ENCODE results near the gene ITGB6.
"Not testable (repeated sequence)": the region's sequence is repeated elsewhere in the genome, so short reads cannot be mapped to it uniquely, and the experiment has no call there.

ITGB6 gene

DNA sequence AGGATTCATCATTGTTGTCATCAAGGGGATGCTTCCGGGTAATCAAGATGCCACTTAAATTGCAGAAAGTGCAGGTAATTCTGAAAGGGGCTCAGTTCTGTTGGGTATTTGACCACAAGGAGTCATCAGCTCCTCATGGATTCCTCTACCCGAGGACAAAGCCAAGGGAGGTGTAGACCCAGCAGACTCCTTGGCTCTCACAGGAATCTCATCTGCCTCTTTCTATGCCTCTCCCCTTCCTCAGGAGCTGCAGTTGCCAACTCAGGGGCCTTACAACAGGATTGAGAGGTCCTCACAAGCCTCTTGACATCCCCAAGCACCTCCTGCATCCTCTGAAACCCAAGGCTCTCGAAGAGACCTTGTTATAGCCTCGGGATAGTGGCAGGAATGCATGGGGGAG is 44.0 kb downstream of the ITGB6 start:
- Histone ChIP-seq H3K9me3 (ENCODE audit: control insufficient read depth, low read length) (no peaks in the 10 kb centered on the region), H3K27me3 (replicated peaks; ENCODE audit: control insufficient read depth, insufficient read depth, low read length) (no peaks in the 10 kb centered on the region), H3K4me1 (ENCODE audit: control insufficient read depth, insufficient read depth, low read length) (peaks cover 20% of the 10 kb centered on the region), H3K4me3 (ENCODE audit: low read length) (no peak overlapping the region), H3K36me3 (ENCODE audit: control insufficient read depth, insufficient read depth, low read length, severe bottlenecking) (no peaks in the 10 kb centered on the region), H3K9ac (ENCODE audit: low read length) (no peak overlapping the region)
- DNase-seq (ENCODE audit: low read depth): no peak

DNA sequence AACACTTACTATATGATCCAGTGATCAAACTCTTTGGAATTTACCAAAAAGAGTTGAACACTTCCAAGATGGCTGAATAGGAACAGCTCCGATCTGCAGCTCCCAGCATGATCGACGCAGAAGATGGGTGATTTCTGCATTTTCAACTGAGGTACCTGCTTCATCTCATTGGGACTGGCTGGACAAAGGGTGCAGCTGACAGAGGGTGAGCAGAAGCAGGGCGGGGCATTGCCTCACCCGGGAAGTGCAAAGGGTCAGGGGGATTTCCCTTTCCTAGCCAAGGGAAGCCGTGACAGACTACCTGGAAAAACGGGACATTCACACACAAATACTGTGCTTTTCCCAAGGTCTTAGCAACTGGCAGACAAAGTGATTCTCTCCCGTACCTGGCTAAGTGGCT is 51.7 kb downstream of the ITGB6 start:
- not testable (repeated sequence) for H3K4me1 ChIP-seq (ENCODE audit: control insufficient read depth, insufficient read depth, low read length); H3K4me3 ChIP-seq (ENCODE audit: low read length); H3K9me3 ChIP-seq (ENCODE audit: control insufficient read depth, low read length); H3K36me3 ChIP-seq (ENCODE audit: control insufficient read depth, insufficient read depth, low read length, severe bottlenecking); DNase-seq (ENCODE audit: low read depth); H3K9ac ChIP-seq (ENCODE audit: low read length); H3K27me3 ChIP-seq (replicated peaks; ENCODE audit: control insufficient read depth, insufficient read depth, low read length)

DNA sequence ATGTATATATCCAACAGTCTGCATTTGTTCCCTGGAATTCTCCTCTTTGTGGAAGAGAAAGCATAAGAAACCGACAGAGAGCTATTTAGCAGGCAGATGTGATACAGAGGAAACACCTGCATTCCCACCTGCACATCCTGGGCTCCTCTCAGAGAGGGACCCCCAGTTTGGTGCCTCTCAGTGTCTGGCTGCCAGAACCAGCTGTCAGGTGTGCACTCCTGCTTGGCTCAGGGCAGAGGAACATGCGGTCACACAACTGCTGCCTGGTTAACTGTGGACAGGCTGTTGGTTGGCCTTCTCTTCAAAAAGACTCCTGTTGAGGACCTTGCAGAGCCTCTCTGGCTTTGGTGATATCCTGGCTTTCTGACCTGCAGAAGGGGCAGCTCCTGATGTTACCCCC is 54.6 kb downstream of the ITGB6 start:
- no peak overlapping the region for H3K4me3 ChIP-seq (ENCODE audit: low read length)
- no peak for DNase-seq (ENCODE audit: low read depth)
- no peaks in the 10 kb centered on the region for H3K9me3 ChIP-seq (ENCODE audit: control insufficient read depth, low read length)
- peaks cover 9% of the 10 kb centered on the region for H3K4me1 ChIP-seq (ENCODE audit: control insufficient read depth, insufficient read depth, low read length)
- H3K36me3 ChIP-seq (ENCODE audit: control insufficient read depth, insufficient read depth, low read length, severe bottlenecking): no peaks in the 10 kb centered on the region
- H3K9ac ChIP-seq (ENCODE audit: low read length): no peak overlapping the region
- H3K27me3 ChIP-seq (replicated peaks; ENCODE audit: control insufficient read depth, insufficient read depth, low read length): peaks cover 4% of the 10 kb centered on the region

DNA sequence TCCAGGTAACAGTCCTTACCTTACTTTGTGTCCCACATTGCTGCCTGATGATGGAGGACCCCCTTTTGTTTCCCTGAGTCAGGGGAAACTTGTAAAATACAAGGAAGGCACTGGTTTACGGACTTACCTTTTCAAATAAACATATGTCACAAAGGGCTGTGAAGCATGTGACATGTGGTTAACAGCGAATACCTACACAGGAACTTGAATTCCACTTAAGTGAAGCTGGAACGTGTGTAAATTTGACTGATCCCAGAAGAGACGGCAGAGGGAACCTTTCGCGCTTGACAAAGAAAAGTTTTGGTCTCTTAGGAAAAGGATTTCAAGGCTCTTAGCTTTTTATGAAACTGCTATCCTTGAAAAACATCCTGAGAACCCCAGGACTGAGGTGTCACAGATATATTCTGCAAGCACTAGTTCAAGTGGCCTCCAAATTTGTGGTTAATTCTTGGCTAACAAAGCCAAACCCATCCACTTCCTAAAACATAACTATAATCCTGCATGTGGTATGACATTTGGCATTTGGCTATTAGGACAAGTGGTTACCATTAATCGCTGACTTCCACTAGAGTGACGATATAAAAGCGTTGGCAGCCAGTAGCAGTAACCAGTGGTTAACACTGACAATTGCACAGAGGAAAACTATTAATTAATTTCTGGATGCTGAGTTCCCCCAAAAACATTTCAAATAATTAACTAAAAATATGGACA is 55.6 kb downstream of the ITGB6 start:
- no peak for DNase-seq (ENCODE audit: low read depth)
- no peaks in the 10 kb centered on the region for H3K36me3 ChIP-seq (ENCODE audit: control insufficient read depth, insufficient read depth, low read length, severe bottlenecking)

DNA sequence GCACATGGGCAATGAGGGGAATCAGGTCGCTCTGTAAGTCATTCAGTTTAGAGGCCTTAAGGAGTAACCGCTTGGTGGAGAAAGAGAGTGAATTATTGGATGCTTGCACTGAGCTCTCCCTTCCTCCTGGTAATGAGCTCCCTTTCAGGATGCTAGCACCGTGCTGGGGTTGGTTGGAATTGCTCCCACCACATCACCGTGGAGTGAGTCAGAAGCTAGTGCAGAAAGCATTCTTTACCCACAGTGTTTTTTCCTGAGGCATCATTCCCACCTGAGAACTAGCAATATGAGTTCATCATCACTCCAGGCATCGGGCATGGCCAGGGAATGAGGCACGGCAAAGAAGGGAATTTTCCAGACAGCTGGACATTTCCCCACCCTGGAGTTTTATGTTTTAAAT is 57.6 kb downstream of the ITGB6 start:
- H3K36me3 ChIP-seq (ENCODE audit: control insufficient read depth, insufficient read depth, low read length, severe bottlenecking): no peaks in the 10 kb centered on the region
- no peak for DNase-seq (ENCODE audit: low read depth)
- H3K9ac ChIP-seq (ENCODE audit: low read length): no peak overlapping the region
- H3K9me3 ChIP-seq (ENCODE audit: control insufficient read depth, low read length): no peaks in the 10 kb centered on the region
- peaks cover 15% of the 10 kb centered on the region for H3K4me1 ChIP-seq (ENCODE audit: control insufficient read depth, insufficient read depth, low read length)
- H3K4me3 ChIP-seq (ENCODE audit: low read length): no peak overlapping the region
- H3K27me3 ChIP-seq (replicated peaks; ENCODE audit: control insufficient read depth, insufficient read depth, low read length): peaks cover 4% of the 10 kb centered on the region

More for the DNA sequence above, 55.6 kb downstream of the ITGB6 start:
- H3K9me3 ChIP-seq (ENCODE audit: control insufficient read depth, low read length): no peaks in the 10 kb centered on the region
- no peak overlapping the region for H3K4me3 ChIP-seq (ENCODE audit: low read length)
- H3K27me3 ChIP-seq (replicated peaks; ENCODE audit: control insufficient read depth, insufficient read depth, low read length): peaks cover 4% of the 10 kb centered on the region
- H3K4me1 ChIP-seq (ENCODE audit: control insufficient read depth, insufficient read depth, low read length): peaks cover 15% of the 10 kb centered on the region
- no peak overlapping the region for H3K9ac ChIP-seq (ENCODE audit: low read length)

DNA sequence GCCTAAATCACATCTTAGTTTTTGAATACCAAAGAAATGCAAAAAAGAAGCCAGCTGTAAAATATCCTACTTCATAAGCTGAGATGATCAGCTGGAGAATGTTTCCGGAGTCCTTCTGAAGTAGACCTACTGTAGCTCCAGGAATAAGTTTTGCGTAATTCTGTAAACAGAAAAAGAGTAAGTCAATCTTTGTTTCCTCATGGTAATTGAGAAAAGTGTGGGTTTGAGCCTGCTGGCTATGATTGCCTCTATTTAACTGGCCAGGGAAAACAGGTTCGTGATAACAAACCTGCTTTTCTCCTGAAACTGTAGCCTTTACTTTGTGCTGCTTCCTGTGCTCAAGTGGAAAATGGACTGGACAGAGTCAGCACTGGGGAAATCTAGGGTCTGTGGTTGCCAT is 58.2 kb downstream of the ITGB6 start:
- H3K9me3 ChIP-seq (ENCODE audit: control insufficient read depth, low read length): no peaks in the 10 kb centered on the region

DNA sequence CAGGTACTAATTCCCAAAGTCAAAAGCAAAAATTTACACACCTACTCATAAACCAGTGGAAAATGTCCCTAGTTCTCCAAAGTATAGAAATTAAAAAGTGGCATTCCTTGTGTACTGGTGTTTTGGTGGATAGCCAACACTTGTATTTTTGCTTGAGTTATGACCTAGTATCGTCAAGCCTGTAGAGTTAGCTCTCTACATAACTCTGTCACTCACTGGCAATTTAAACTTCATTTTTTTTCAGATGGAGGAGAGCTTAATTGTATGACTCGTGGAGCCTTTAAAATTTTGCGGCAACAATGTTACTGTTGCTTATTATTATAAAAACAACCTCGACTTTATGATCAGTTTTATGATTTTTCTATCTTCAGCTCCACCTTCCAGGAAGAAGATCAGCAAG is 58.7 kb downstream of the ITGB6 start:
- Histone ChIP-seq H3K36me3 (ENCODE audit: control insufficient read depth, insufficient read depth, low read length, severe bottlenecking) (no peaks in the 10 kb centered on the region), H3K27me3 (replicated peaks; ENCODE audit: control insufficient read depth, insufficient read depth, low read length) (peaks cover 4% of the 10 kb centered on the region), H3K4me1 (ENCODE audit: control insufficient read depth, insufficient read depth, low read length) (peaks cover 15% of the 10 kb centered on the region), H3K9ac (ENCODE audit: low read length) (no peak overlapping the region), H3K9me3 (ENCODE audit: control insufficient read depth, low read length) (no peaks in the 10 kb centered on the region), H3K4me3 (ENCODE audit: low read length) (no peak overlapping the region)
- DNase-seq (ENCODE audit: low read depth): peak; percentile 8

More for the DNA sequence above, 58.2 kb downstream of the ITGB6 start:
- Histone ChIP-seq H3K4me3 (ENCODE audit: low read length) (no peak overlapping the region), H3K9ac (ENCODE audit: low read length) (no peak overlapping the region), H3K4me1 (ENCODE audit: control insufficient read depth, insufficient read depth, low read length) (peaks cover 15% of the 10 kb centered on the region), H3K36me3 (ENCODE audit: control insufficient read depth, insufficient read depth, low read length, severe bottlenecking) (no peaks in the 10 kb centered on the region), H3K27me3 (replicated peaks; ENCODE audit: control insufficient read depth, insufficient read depth, low read length) (peaks cover 4% of the 10 kb centered on the region)
- peak; percentile 36 for DNase-seq (ENCODE audit: low read depth)

DNA sequence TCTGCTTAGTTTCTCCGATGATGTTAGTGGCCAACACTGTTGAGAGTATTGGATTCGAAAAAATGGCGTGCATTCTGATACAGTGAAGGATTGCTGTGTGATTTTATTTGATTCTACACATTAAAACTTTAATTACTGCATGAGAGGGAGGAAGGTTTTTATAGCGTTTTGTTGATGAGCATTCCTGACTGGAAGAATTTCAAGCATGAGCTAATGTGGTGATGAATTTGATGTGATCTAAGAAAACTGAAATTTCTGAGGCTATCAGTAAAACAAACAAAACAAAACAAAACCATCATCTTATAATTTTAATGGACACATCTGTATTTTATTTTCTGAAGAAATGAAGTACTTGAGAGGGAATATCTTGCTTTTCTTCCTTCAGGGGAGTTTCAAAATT is 59.6 kb downstream of the ITGB6 start:
- Histone ChIP-seq H3K9ac (ENCODE audit: low read length) (peak overlapping the region; percentile 5), H3K36me3 (ENCODE audit: control insufficient read depth, insufficient read depth, low read length, severe bottlenecking) (no peaks in the 10 kb centered on the region), H3K9me3 (ENCODE audit: control insufficient read depth, low read length) (no peaks in the 10 kb centered on the region), H3K4me1 (ENCODE audit: control insufficient read depth, insufficient read depth, low read length) (peaks cover 15% of the 10 kb centered on the region), H3K4me3 (ENCODE audit: low read length) (peak overlapping the region; percentile 44), H3K27me3 (replicated peaks; ENCODE audit: control insufficient read depth, insufficient read depth, low read length) (peaks cover 2% of the 10 kb centered on the region)
- peak; percentile 14 for DNase-seq (ENCODE audit: low read depth)

DNA sequence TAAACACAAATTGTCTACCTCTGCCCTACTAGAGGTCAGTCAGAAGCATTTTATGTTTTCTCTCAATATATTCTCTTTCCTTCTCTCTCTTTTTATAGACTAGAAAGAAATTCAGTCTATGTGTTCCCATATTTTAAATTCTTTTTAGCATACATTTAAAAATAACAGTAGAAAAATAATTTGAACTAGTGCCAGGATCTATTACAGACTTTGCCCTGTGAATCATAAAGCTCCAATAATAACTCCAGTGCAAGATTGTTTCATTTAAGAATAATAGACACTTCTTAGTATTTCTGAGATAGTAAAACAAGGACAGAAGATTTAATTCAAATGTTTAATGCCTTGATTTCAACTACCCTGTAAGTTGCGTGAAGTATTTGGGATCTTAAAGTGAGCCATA is 60.1 kb downstream of the ITGB6 start:
- peak; percentile 39 for DNase-seq (ENCODE audit: low read depth)
- Histone ChIP-seq H3K36me3 (ENCODE audit: control insufficient read depth, insufficient read depth, low read length, severe bottlenecking) (no peaks in the 10 kb centered on the region), H3K9me3 (ENCODE audit: control insufficient read depth, low read length) (no peaks in the 10 kb centered on the region), H3K4me3 (ENCODE audit: low read length) (peak overlapping the region; percentile 44), H3K9ac (ENCODE audit: low read length) (peak overlapping the region; percentile 5), H3K27me3 (replicated peaks; ENCODE audit: control insufficient read depth, insufficient read depth, low read length) (no peaks in the 10 kb centered on the region), H3K4me1 (ENCODE audit: control insufficient read depth, insufficient read depth, low read length) (peaks cover 15% of the 10 kb centered on the region)

DNA sequence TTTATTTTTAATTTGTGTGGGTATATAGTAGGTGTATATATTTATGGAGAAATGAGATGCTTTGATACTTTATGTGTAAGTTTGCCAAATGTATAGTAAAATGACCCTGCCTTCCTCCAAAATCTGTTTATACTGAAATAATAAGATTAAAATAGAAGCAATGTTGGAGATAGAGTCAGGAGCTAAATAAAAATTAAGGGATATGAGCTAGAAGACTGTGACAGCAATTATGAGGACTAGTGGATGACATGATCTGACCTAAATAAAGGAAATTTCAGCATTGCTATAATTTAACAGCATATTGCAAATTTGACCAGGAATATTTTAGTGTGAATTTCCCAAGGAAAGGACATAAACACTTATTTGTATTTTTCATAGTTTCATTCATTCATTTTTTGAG is 60.7 kb downstream of the ITGB6 start:
- DNase-seq (ENCODE audit: low read depth): no peak
- no peaks in the 10 kb centered on the region for H3K27me3 ChIP-seq (replicated peaks; ENCODE audit: control insufficient read depth, insufficient read depth, low read length)
- H3K9ac ChIP-seq (ENCODE audit: low read length): no peak overlapping the region
- peaks cover 15% of the 10 kb centered on the region for H3K4me1 ChIP-seq (ENCODE audit: control insufficient read depth, insufficient read depth, low read length)
- no peak overlapping the region for H3K4me3 ChIP-seq (ENCODE audit: low read length)
- H3K9me3 ChIP-seq (ENCODE audit: control insufficient read depth, low read length): no peaks in the 10 kb centered on the region
- no peaks in the 10 kb centered on the region for H3K36me3 ChIP-seq (ENCODE audit: control insufficient read depth, insufficient read depth, low read length, severe bottlenecking)

DNA sequence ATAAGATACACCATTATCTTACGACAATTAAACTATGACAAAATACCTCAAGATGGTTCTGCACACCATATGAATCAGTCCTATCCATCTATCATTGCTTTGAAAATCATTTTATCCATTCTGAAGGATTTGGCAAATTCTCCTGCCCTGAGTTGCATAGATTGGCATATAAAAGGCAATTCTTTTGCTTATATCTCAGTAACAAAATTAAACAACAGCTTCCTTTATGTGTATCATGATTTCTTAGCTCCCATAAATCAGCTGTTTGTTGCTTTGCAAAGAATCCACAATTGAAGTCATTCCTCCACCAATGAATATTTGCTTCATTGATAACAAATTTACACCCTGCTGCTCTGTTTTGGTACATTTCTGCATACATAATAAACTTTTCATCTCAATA is 61.7 kb downstream of the ITGB6 start:
- no peak overlapping the region for H3K4me3 ChIP-seq (ENCODE audit: low read length)
- DNase-seq (ENCODE audit: low read depth): no peak
- no peaks in the 10 kb centered on the region for H3K9me3 ChIP-seq (ENCODE audit: control insufficient read depth, low read length)
- no peaks in the 10 kb centered on the region for H3K27me3 ChIP-seq (replicated peaks; ENCODE audit: control insufficient read depth, insufficient read depth, low read length)
- H3K4me1 ChIP-seq (ENCODE audit: control insufficient read depth, insufficient read depth, low read length): peaks cover 15% of the 10 kb centered on the region
- H3K9ac ChIP-seq (ENCODE audit: low read length): no peak overlapping the region
- H3K36me3 ChIP-seq (ENCODE audit: control insufficient read depth, insufficient read depth, low read length, severe bottlenecking): no peaks in the 10 kb centered on the region

DNA sequence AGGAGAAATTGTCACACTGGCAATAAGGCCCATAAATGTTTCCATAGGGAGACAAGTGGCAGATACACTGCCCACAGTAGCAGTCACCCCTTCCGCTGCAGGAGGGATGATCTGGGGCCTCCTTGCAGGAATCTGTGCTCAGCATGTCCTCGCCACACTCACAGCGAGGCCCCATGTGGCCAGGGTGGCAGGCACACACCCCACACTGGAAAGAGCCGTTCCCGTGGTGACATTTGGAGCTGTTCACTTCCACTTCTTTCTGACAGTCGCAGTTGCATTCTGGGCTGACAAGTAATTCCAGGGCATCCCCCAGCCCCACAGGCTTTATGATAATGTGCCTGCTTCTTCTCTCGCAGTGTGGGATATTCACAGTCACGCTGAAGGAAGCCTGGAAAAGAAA is 62.6 kb downstream of the ITGB6 start:
- H3K27me3 ChIP-seq (replicated peaks; ENCODE audit: control insufficient read depth, insufficient read depth, low read length): no peaks in the 10 kb centered on the region
- H3K9me3 ChIP-seq (ENCODE audit: control insufficient read depth, low read length): no peaks in the 10 kb centered on the region
- no peak overlapping the region for H3K9ac ChIP-seq (ENCODE audit: low read length)
- no peak overlapping the region for H3K4me3 ChIP-seq (ENCODE audit: low read length)
- peaks cover 15% of the 10 kb centered on the region for H3K4me1 ChIP-seq (ENCODE audit: control insufficient read depth, insufficient read depth, low read length)
- H3K36me3 ChIP-seq (ENCODE audit: control insufficient read depth, insufficient read depth, low read length, severe bottlenecking): no peaks in the 10 kb centered on the region
- no peak for DNase-seq (ENCODE audit: low read depth)

All from adipocyte (in vitro differentiated cells).